Natural killer cell treated with Interleukin-12 subunit alpha and Interleukin-12 subunit beta and Interleukin-15 and Interleukin-18, amount 100 ng/mL, for 72 hours (primary cell): ENCODE results near the gene STK31. TPM values are rescaled to one million over a fixed set of nuclear protein-coding genes. Genes with fewer than 3 reads are reported as not detected.
"Not testable (repeated sequence)": the region's sequence is repeated elsewhere in the genome, so short reads cannot be mapped to it uniquely, and the experiment has no call there.

Source experiments
- ATAC-seq, 2 donors: fragments of 150-1000 bp; cut with Tn5 transposase in 1 of 2; sonication (Bioruptor Pico), chemical (Tn5 transposase) in 1 of 2; 2 replicates each; pipeline ENCODE4 v1.10.0; 2021
- DNase-seq: peaks from one replicate; pipeline ENCODE4 v3.0.0; 2022; ENCODE audit warnings: low spot score
- H3K27ac Mint-ChIP-seq, 2 donors: 1 replicate in 1 of 2; 2 replicates in 1 of 2; pipeline ENCODE4 v1.8.0; 2022; ENCODE audit warnings: mixed read lengths in 2 of 2, mild to moderate bottlenecking in 1 of 2, moderate library complexity in 1 of 2
- H3K27me3 Mint-ChIP-seq, 2 donors: 1 replicate in 1 of 2; 2 replicates in 1 of 2; pipeline ENCODE4 v1.8.0; 2022; ENCODE audit warnings: mixed read lengths in 2 of 2
- H3K36me3 Mint-ChIP-seq: one replicate; pipeline ENCODE4 v1.8.0; 2022; ENCODE audit warnings: mixed read lengths
- H3K4me1 Mint-ChIP-seq, 2 donors: 1 replicate in 1 of 2; 2 replicates in 1 of 2; pipeline ENCODE4 v1.8.0; 2022; ENCODE audit warnings: low read depth in 2 of 2, mixed read lengths in 2 of 2, mild to moderate bottlenecking in 1 of 2
- H3K4me3 Mint-ChIP-seq: one replicate; pipeline ENCODE4 v1.8.0; 2022; ENCODE audit warnings: mixed read lengths
- H3K9me3 Mint-ChIP-seq: 2 replicates; pipeline ENCODE4 v1.8.0; 2022; ENCODE audit warnings: mixed read lengths
- total RNA-seq, 2 donors: library from RNA; stranded (reverse); gene quantifications; one replicate each; pipeline ENCODE4 v1.2.3, GENCODE V29; 2022

Gene STK31
- total RNA-seq, 2 donors from 2014 or later = 0.22 to 0.52 TPM

DNA sequence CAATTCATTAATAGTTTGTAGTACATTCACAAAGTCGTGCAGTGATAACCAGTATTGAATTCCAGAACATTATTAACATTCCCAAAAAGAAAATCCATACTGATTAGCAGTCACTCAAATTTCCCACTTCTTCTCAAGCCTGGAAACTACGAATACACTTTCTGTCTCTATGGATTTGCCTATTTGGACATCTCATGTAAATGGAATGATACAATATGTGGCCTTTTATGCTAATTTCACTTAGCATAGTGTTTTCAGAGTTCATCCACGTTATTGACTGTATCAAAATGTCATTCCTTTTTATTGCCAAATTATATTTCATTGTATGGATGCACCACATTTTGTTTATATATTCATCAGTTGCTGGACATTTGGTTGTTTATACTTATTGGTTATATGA, 78.8 kb downstream of the STK31 start:
- Mint-ChIP-seq H3K4me1 (no peaks in the 10 kb centered on the region), H3K27me3 (no peaks in the 10 kb centered on the region)

DNA sequence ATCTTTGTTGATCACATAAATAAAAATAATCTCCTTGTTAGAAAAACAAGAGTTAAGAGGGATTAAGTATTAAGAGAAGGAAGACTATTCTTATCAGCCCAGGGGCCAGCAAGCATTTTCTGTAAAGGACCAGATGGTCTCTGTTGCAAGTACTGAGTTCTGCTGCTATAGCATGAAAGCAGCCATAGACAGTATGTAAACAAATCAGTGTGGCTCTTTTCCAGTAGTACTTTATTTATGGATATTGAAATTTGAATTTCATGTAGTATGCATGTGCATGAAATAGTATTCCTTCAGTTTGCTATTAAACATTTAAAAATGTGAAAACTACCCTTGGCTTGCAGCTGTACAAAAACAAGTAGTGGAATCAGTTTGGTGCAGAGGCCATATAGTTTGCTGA, 81.7 kb downstream of the STK31 start:
- Mint-ChIP-seq H3K9me3 (peaks cover 9% of the 10 kb centered on the region), H3K27me3 (peaks cover 0 to 3% of the 10 kb centered on the region in 2 donors), H3K27ac (no peak overlapping the region), H3K4me3 (no peak overlapping the region), H3K36me3 (peaks cover 14% of the 10 kb centered on the region), H3K4me1 (no peaks in the 10 kb centered on the region)
- no peak for DNase-seq
- ATAC-seq = no peak

More for the DNA sequence above, 78.8 kb downstream of the STK31 start:
- DNase-seq (no peak), ATAC-seq (no peak)
- peaks cover under 1% of the 10 kb centered on the region for H3K36me3 Mint-ChIP-seq
- no peak overlapping the region for H3K4me3 Mint-ChIP-seq
- H3K9me3 Mint-ChIP-seq = no peaks in the 10 kb centered on the region
- no peak overlapping the region for H3K27ac Mint-ChIP-seq

- no peak for ATAC-seq
- H3K36me3 Mint-ChIP-seq = peaks cover under 1% of the 10 kb centered on the region
- H3K27ac Mint-ChIP-seq = no peak overlapping the region
- H3K4me1 Mint-ChIP-seq = no peaks in the 10 kb centered on the region
- H3K9me3 Mint-ChIP-seq = peaks cover 3% of the 10 kb centered on the region
- H3K4me3 Mint-ChIP-seq = no peak overlapping the region
- H3K27me3 Mint-ChIP-seq = no peaks in the 10 kb centered on the region
- DNase-seq = no peak
These were observed 92.8 kb downstream of the STK31 start for GRCh38 chr7:23802720-23803397.

GRCh38 chr7:23804707-23805106, 94.7 kb downstream of the STK31 start:
- Mint-ChIP-seq H3K36me3 (peaks cover 6% of the 10 kb centered on the region), H3K4me1 (no peaks in the 10 kb centered on the region)

GRCh38 chr7:23808421-23808820, 98.4 kb downstream of the STK31 start:
- peaks cover 0 to 10% of the 10 kb centered on the region in 2 donors for H3K27me3 Mint-ChIP-seq
- ATAC-seq (no peak), DNase-seq (no peak)
- peaks cover 12% of the 10 kb centered on the region for H3K9me3 Mint-ChIP-seq
- peaks cover 8% of the 10 kb centered on the region for H3K36me3 Mint-ChIP-seq
- H3K27ac Mint-ChIP-seq = no peak overlapping the region
- H3K4me3 Mint-ChIP-seq = no peak overlapping the region
- H3K4me1 Mint-ChIP-seq = no peaks in the 10 kb centered on the region

More at GRCh38 chr7:23804707-23805106, 94.7 kb downstream of the STK31 start:
- Mint-ChIP-seq H3K9me3 (peaks cover 4% of the 10 kb centered on the region), H3K4me3 (no peak overlapping the region), H3K27me3 (peaks cover 0 to 7% of the 10 kb centered on the region in 2 donors), H3K27ac (no peak overlapping the region)
- ATAC-seq (no peak), DNase-seq (no peak)

GRCh38 chr7:23810099-23810498, 100.1 kb downstream of the STK31 start:
- no peak for DNase-seq
- peaks cover 8% of the 10 kb centered on the region for H3K36me3 Mint-ChIP-seq
- no peak overlapping the region for H3K4me3 Mint-ChIP-seq
- H3K27me3 Mint-ChIP-seq = peaks cover 0 to 10% of the 10 kb centered on the region in 2 donors
- peaks cover 12% of the 10 kb centered on the region for H3K9me3 Mint-ChIP-seq
- H3K4me1 Mint-ChIP-seq = no peaks in the 10 kb centered on the region
- no peak for ATAC-seq
- H3K27ac Mint-ChIP-seq = no peak overlapping the region

GRCh38 chr7:23811540-23811939, 101.5 kb downstream of the STK31 start:
- H3K36me3 Mint-ChIP-seq = peaks cover 8% of the 10 kb centered on the region
- DNase-seq = no peak
- peaks cover 0 to 10% of the 10 kb centered on the region in 2 donors for H3K27me3 Mint-ChIP-seq
- no peak overlapping the region for H3K4me3 Mint-ChIP-seq
- H3K9me3 Mint-ChIP-seq = peaks cover 12% of the 10 kb centered on the region
- H3K4me1 Mint-ChIP-seq = no peaks in the 10 kb centered on the region
- ATAC-seq = no peak
- H3K27ac Mint-ChIP-seq = no peak overlapping the region

GRCh38 chr7:23828125-23828524, 118.1 kb downstream of the STK31 start:
- not testable (repeated sequence) for H3K36me3 Mint-ChIP-seq, DNase-seq, H3K27me3 Mint-ChIP-seq, H3K27ac Mint-ChIP-seq, H3K4me1 Mint-ChIP-seq, H3K4me3 Mint-ChIP-seq, ATAC-seq
- peaks cover 25% of the 10 kb centered on the region for H3K9me3 Mint-ChIP-seq

GRCh38 chr7:23832733-23833132, 122.7 kb downstream of the STK31 start:
- DNase-seq, H3K27ac Mint-ChIP-seq, H3K4me3 Mint-ChIP-seq, ATAC-seq, H3K4me1 Mint-ChIP-seq: not testable (repeated sequence)
- peaks cover 34% of the 10 kb centered on the region for H3K9me3 Mint-ChIP-seq
- H3K36me3 Mint-ChIP-seq = peaks cover 14% of the 10 kb centered on the region
- H3K27me3 Mint-ChIP-seq = peaks cover 0 to 13% of the 10 kb centered on the region in 2 donors

- Mint-ChIP-seq H3K36me3 (peaks cover 14% of the 10 kb centered on the region), H3K27me3 (peaks cover 0 to 16% of the 10 kb centered on the region in 2 donors), H3K4me3 (no peak overlapping the region), H3K27ac (no peak overlapping the region), H3K9me3 (peaks cover 36% of the 10 kb centered on the region), H3K4me1 (no peaks in the 10 kb centered on the region)
- ATAC-seq (no peak), DNase-seq (no peak)
These were observed 123.4 kb downstream of the STK31 start for GRCh38 chr7:23833405-23833804.

GRCh38 chr7:23844837-23845236, 134.8 kb downstream of the STK31 start:
- H3K36me3 Mint-ChIP-seq = peaks cover 35% of the 10 kb centered on the region
- not testable (repeated sequence) for H3K4me1 Mint-ChIP-seq, H3K27ac Mint-ChIP-seq, DNase-seq, H3K4me3 Mint-ChIP-seq, ATAC-seq
- H3K27me3 Mint-ChIP-seq = peaks cover 8 to 30% of the 10 kb centered on the region in 2 donors
- peaks cover 28% of the 10 kb centered on the region for H3K9me3 Mint-ChIP-seq

- DNase-seq (no peak), ATAC-seq (no peak)
- Mint-ChIP-seq H3K9me3 (peaks cover 20% of the 10 kb centered on the region), H3K36me3 (peaks cover 12% of the 10 kb centered on the region), H3K27ac (no peak overlapping the region), H3K4me3 (no peak overlapping the region), H3K4me1 (no peaks in the 10 kb centered on the region), H3K27me3 (peaks cover 3 to 60% of the 10 kb centered on the region in 2 donors)
These were observed 142.1 kb downstream of the STK31 start for GRCh38 chr7:23852135-23852534.

DNA sequence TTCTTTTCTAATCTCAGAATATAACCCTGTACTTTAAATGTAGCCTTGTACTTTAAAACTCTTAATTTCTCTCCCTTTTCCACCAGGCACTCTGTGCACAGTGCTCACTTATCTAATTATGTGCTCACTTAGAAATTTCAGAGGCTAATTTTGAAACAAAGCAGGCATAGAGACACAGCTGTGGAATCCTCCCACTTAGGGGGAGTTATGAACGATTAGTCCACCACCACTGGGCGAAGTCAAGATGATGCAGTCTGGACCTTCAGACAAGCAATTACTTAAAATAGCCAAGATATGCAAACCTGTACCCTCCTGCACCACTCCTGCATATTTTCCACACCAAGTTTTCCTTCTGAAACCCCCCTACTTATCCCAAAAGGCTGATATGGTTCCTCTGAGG, 143.0 kb downstream of the STK31 start:
- DNase-seq (no peak), ATAC-seq (no peak)
- H3K4me1 Mint-ChIP-seq = no peaks in the 10 kb centered on the region
- H3K4me3 Mint-ChIP-seq = no peak overlapping the region
- H3K27me3 Mint-ChIP-seq = peaks cover 3 to 54% of the 10 kb centered on the region in 2 donors
- no peak overlapping the region for H3K27ac Mint-ChIP-seq
- H3K36me3 Mint-ChIP-seq = peaks cover 6% of the 10 kb centered on the region
- H3K9me3 Mint-ChIP-seq = peaks cover 17% of the 10 kb centered on the region

DNA sequence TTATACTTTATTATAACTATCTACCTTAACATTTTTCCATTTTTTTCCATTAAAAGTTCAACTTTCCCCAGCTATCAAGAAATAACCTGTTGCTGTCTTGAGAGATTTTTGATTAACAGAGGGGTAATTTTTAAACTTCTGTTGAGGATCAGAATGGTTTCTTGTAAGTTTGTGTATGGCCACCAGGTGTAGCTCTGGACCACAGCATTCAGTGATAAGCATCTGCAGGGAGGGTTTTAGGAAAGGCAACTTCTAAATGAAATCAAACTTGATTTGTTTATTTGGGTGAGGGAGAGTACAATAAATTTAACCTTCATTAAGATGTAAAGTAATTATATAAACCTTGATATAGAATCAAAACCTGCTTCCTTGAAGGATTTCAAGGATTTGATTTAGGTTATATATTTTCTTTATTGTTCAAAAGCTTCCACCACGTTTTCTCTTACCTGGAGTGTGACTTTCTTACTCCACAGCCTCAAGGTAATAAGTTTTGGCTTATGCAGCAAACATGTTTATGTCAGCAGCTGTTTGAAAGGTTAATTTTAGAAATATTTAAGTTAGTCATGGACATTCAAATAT, 153.3 kb downstream of the STK31 start:
- peaks cover 0 to 6% of the 10 kb centered on the region in 2 donors for H3K4me1 Mint-ChIP-seq
- ATAC-seq (no peak), DNase-seq (no peak)
- H3K36me3 Mint-ChIP-seq = no peaks in the 10 kb centered on the region
- H3K27ac Mint-ChIP-seq = no peak overlapping the region
- H3K9me3 Mint-ChIP-seq = no peaks in the 10 kb centered on the region
- H3K4me3 Mint-ChIP-seq = no peak overlapping the region
- H3K27me3 Mint-ChIP-seq = peaks cover 10 to 15% of the 10 kb centered on the region in 2 donors
